Measurements from ENCODE around the gene PRICKLE2.

PRICKLE2 gene

DNA sequence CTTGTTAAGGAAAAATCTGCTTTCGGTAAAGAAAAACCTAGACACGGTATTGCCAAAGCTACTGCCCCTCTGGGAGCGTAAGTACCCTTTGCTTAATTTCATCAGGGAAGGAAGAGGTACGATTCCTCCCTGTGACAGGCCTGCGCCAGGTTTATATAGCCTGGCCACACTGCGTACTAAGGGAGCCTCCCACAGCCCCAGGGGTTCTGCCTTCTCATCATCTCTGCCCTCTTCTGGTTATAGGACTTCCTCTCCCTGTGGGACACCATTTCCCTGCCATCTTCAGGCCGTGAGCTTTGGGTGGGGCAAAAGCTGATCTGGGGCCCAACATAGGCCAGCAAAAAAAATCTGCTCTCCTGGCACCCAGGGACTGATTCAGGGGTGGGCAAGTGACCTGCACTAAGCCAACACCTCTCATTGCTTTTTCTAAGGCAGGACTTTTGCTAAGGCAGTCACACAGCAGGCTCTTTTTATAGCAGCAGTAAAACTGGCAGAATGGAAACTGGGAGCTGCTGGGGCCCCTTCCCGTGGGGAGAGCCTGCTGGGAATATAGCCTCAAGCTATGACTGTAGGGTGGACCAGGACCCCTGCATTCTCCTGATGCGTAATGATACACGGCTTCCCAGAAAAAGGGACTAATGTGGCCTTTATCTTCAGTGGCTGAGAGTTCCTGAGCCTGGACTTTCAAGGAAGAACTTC, 76.2 kb downstream of the PRICKLE2 start:
- Histone ChIP-seq H4K8ac (ENCODE audit: low read depth, low read length) (peak overlapping the region; percentile 43), H3K27ac (ENCODE audit: low read depth, low read length) (peak overlapping the region; percentile 5), H3K23ac (ENCODE audit: low read length) (no peak overlapping the region), H3K9me3 (ENCODE audit: insufficient read depth, low read depth, low read length) (no peaks in the 10 kb centered on the region), H3K14ac (ENCODE audit: low read length) (peak overlapping the region; percentile 27), H3K4me3 (ENCODE audit: low read depth, low read length) (no peak overlapping the region), H3K79me2 (ENCODE audit: control insufficient read depth, insufficient read depth, low read length, poor library complexity) (no peaks in the 10 kb centered on the region), H2AK5ac (ENCODE audit: low read length) (no peak overlapping the region), H2BK120ac (ENCODE audit: insufficient read depth, low read length, poor library complexity) (peak overlapping the region; percentile 41), H3K4me1 (ENCODE audit: control insufficient read depth in 1 of 2, insufficient read depth in 2 of 2, low read length in 2 of 2) (peaks cover 30 to 32% of the 10 kb centered on the region in 2 experiments), H3K18ac (ENCODE audit: low read length) (no peak overlapping the region), H4K12ac (ENCODE audit: low read depth, low read length) (no peak overlapping the region), H2BK5ac (ENCODE audit: low read depth, low read length, poor library complexity) (peak overlapping the region; percentile 66), H3K79me1 (ENCODE audit: low read length) (peaks cover 19% of the 10 kb centered on the region), H4K91ac (ENCODE audit: low read depth, low read length) (peak overlapping the region; percentile 36), H2AFZ (ENCODE audit: insufficient read depth, low read length, poor library complexity) (no peak overlapping the region), H3K36me3 (ENCODE audit: control insufficient read depth in 1 of 2, insufficient read depth in 2 of 2, low read length in 2 of 2) (peaks cover 39 to 59% of the 10 kb centered on the region in 2 experiments), H3K4me2 (ENCODE audit: low read length) (no peak overlapping the region), H3K4ac (ENCODE audit: low read depth, low read length) (no peak overlapping the region), H3K27me3 (ENCODE audit: insufficient read depth, low read length) (no peaks in the 10 kb centered on the region), H3K9ac (ENCODE audit: low read length) (no peak overlapping the region), H2BK12ac (ENCODE audit: low read length) (peak overlapping the region; percentile 69)
- no CpG with 5 or more reads among the region's 10 CpGs for WGBS (ENCODE audit: extremely low coverage, insufficient coverage, insufficient read length)
- no peak for DNase-seq

DNA sequence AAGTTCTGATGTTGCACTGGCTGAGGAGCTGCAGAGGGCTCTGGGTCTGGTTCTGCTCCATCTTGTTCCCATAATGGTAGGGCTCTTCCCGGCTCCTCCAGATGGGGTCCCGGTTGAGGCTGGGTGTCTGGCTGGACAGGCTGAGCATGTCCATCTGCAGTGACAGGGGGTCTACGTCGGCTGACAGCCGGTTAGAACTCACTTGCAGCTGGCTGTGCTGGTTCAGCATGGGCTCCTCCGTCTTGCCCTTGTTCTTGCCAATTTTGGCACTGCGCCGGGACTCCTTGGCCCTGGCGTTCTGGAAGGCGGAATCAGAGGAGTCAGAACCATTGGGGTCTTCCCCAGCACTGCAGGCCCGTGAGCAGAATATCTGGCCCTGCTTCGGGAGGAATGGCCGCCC, 78.1 kb downstream of the PRICKLE2 start:
- H3K36me3 ChIP-seq (ENCODE audit: control insufficient read depth in 1 of 2, insufficient read depth in 2 of 2, low read length in 2 of 2) = peaks cover 34 to 50% of the 10 kb centered on the region in 2 experiments
- H2BK12ac ChIP-seq (ENCODE audit: low read length) = no peak overlapping the region
- H3K9me3 ChIP-seq (ENCODE audit: insufficient read depth, low read depth, low read length) = no peaks in the 10 kb centered on the region
- no peak overlapping the region for H3K4me3 ChIP-seq (ENCODE audit: low read depth, low read length)
- no peak for DNase-seq
- H3K79me2 ChIP-seq (ENCODE audit: control insufficient read depth, insufficient read depth, low read length, poor library complexity) = no peaks in the 10 kb centered on the region
- H2BK120ac ChIP-seq (ENCODE audit: insufficient read depth, low read length, poor library complexity) = peak overlapping the region; percentile 14
- no peak overlapping the region for H4K12ac ChIP-seq (ENCODE audit: low read depth, low read length)
- no peak overlapping the region for H3K4me2 ChIP-seq (ENCODE audit: low read length)
- no peak overlapping the region for H3K23ac ChIP-seq (ENCODE audit: low read length)
- H2BK5ac ChIP-seq (ENCODE audit: low read depth, low read length, poor library complexity) = no peak overlapping the region
- H4K91ac ChIP-seq (ENCODE audit: low read depth, low read length) = peak overlapping the region; percentile 33
- H3K14ac ChIP-seq (ENCODE audit: low read length) = peak overlapping the region; percentile 20
- no CpG with 5 or more reads among the region's 13 CpGs for WGBS (ENCODE audit: extremely low coverage, insufficient coverage, insufficient read length)
- H3K4me1 ChIP-seq (ENCODE audit: control insufficient read depth in 1 of 2, insufficient read depth in 2 of 2, low read length in 2 of 2) = peaks cover 30 to 36% of the 10 kb centered on the region in 2 experiments
- no peak overlapping the region for H3K9ac ChIP-seq (ENCODE audit: low read length)
- H3K18ac ChIP-seq (ENCODE audit: low read length) = no peak overlapping the region
- H3K79me1 ChIP-seq (ENCODE audit: low read length) = peaks cover 17% of the 10 kb centered on the region
- H3K4ac ChIP-seq (ENCODE audit: low read depth, low read length) = no peak overlapping the region
- H2AFZ ChIP-seq (ENCODE audit: insufficient read depth, low read length, poor library complexity) = no peak overlapping the region
- H4K8ac ChIP-seq (ENCODE audit: low read depth, low read length) = no peak overlapping the region
- H3K27me3 ChIP-seq (ENCODE audit: insufficient read depth, low read length) = no peaks in the 10 kb centered on the region
- H2AK5ac ChIP-seq (ENCODE audit: low read length) = no peak overlapping the region
- H3K27ac ChIP-seq (ENCODE audit: low read depth, low read length) = no peak overlapping the region

DNA sequence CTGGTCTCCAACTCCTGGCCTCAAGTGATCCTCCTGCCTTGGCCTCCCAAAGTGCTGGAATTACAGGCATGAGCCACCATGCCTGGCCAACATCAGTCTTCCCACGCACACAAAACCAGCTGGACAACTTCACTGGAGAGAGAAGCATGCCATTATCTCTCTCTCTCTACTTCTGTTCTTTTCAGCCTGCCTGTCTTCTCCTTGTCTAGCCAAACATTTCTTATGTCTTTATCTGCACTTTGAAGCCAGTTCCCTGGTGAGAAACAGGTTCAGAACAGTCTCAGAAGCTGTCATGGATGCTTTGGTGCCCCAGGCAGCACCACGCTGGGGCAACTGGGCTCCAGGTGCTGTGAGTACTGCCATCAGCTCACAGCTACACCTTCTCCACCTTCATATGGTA, 79.8 kb downstream of the PRICKLE2 start:
- Histone ChIP-seq H3K18ac (ENCODE audit: low read length) (no peak overlapping the region), H3K4me2 (ENCODE audit: low read length) (no peak overlapping the region), H2AFZ (ENCODE audit: insufficient read depth, low read length, poor library complexity) (no peak overlapping the region), H4K8ac (ENCODE audit: low read depth, low read length) (no peak overlapping the region), H4K12ac (ENCODE audit: low read depth, low read length) (no peak overlapping the region), H3K4me3 (ENCODE audit: low read depth, low read length) (no peak overlapping the region), H3K9me3 (ENCODE audit: insufficient read depth, low read depth, low read length) (no peaks in the 10 kb centered on the region), H3K79me1 (ENCODE audit: low read length) (peaks cover 12% of the 10 kb centered on the region), H3K23ac (ENCODE audit: low read length) (no peak overlapping the region), H2BK120ac (ENCODE audit: insufficient read depth, low read length, poor library complexity) (no peak overlapping the region), H3K27ac (ENCODE audit: low read depth, low read length) (peak overlapping the region; percentile 43), H3K9ac (ENCODE audit: low read length) (no peak overlapping the region), H2BK5ac (ENCODE audit: low read depth, low read length, poor library complexity) (no peak overlapping the region), H3K4ac (ENCODE audit: low read depth, low read length) (no peak overlapping the region), H3K14ac (ENCODE audit: low read length) (no peak overlapping the region), H2AK5ac (ENCODE audit: low read length) (no peak overlapping the region), H3K4me1 (ENCODE audit: control insufficient read depth in 1 of 2, insufficient read depth in 2 of 2, low read length in 2 of 2) (peaks cover 20 to 26% of the 10 kb centered on the region in 2 experiments), H3K79me2 (ENCODE audit: control insufficient read depth, insufficient read depth, low read length, poor library complexity) (no peaks in the 10 kb centered on the region), H3K36me3 (ENCODE audit: control insufficient read depth in 1 of 2, insufficient read depth in 2 of 2, low read length in 2 of 2) (peaks cover 35 to 45% of the 10 kb centered on the region in 2 experiments), H4K91ac (ENCODE audit: low read depth, low read length) (no peak overlapping the region), H3K27me3 (ENCODE audit: insufficient read depth, low read length) (no peaks in the 10 kb centered on the region), H2BK12ac (ENCODE audit: low read length) (no peak overlapping the region)
- WGBS (ENCODE audit: extremely low coverage, insufficient coverage, insufficient read length) = no CpG with 5 or more reads among the region's 2 CpGs
- DNase-seq = peak; percentile 88 to 91

GRCh38 chr3:64144241-64144900, 80.9 kb downstream of the PRICKLE2 start:
- peak in 1 of 2 donors; percentile 18 for DNase-seq

More at GRCh38 chr3:64144241-64144900, 80.9 kb downstream of the PRICKLE2 start:
- H3K23ac ChIP-seq (ENCODE audit: low read length) = no peak overlapping the region
- H3K4ac ChIP-seq (ENCODE audit: low read depth, low read length) = no peak overlapping the region
- no peak overlapping the region for H3K14ac ChIP-seq (ENCODE audit: low read length)
- H3K4me3 ChIP-seq (ENCODE audit: low read depth, low read length) = no peak overlapping the region
- no peak overlapping the region for H4K12ac ChIP-seq (ENCODE audit: low read depth, low read length)
- H2AFZ ChIP-seq (ENCODE audit: insufficient read depth, low read length, poor library complexity) = no peak overlapping the region
- H3K27me3 ChIP-seq (ENCODE audit: insufficient read depth, low read length) = no peaks in the 10 kb centered on the region
- H2BK120ac ChIP-seq (ENCODE audit: insufficient read depth, low read length, poor library complexity) = no peak overlapping the region
- peaks cover 33 to 46% of the 10 kb centered on the region in 2 experiments for H3K36me3 ChIP-seq (ENCODE audit: control insufficient read depth in 1 of 2, insufficient read depth in 2 of 2, low read length in 2 of 2)
- H3K79me1 ChIP-seq (ENCODE audit: low read length) = peaks cover 4% of the 10 kb centered on the region
- H2AK5ac ChIP-seq (ENCODE audit: low read length) = no peak overlapping the region
- H3K4me2 ChIP-seq (ENCODE audit: low read length) = no peak overlapping the region
- no peaks in the 10 kb centered on the region for H3K9me3 ChIP-seq (ENCODE audit: insufficient read depth, low read depth, low read length)
- peaks cover 13 to 21% of the 10 kb centered on the region in 2 experiments for H3K4me1 ChIP-seq (ENCODE audit: control insufficient read depth in 1 of 2, insufficient read depth in 2 of 2, low read length in 2 of 2)
- H4K91ac ChIP-seq (ENCODE audit: low read depth, low read length) = peak overlapping the region; percentile 45
- no peaks in the 10 kb centered on the region for H3K79me2 ChIP-seq (ENCODE audit: control insufficient read depth, insufficient read depth, low read length, poor library complexity)
- no peak overlapping the region for H4K8ac ChIP-seq (ENCODE audit: low read depth, low read length)
- peak overlapping the region; percentile 36 for H2BK5ac ChIP-seq (ENCODE audit: low read depth, low read length, poor library complexity)
- no peak overlapping the region for H3K18ac ChIP-seq (ENCODE audit: low read length)
- H3K27ac ChIP-seq (ENCODE audit: low read depth, low read length) = no peak overlapping the region
- WGBS (ENCODE audit: extremely low coverage, insufficient coverage, insufficient read length) = no CpG with 5 or more reads among the region's 9 CpGs
- peak overlapping the region; percentile 72 for H2BK12ac ChIP-seq (ENCODE audit: low read length)
- no peak overlapping the region for H3K9ac ChIP-seq (ENCODE audit: low read length)

Measured in trophoblast cell (in vitro differentiated cells and primary cell).